H1 (cell line): Measurements from ENCODE around the gene FAM83F. TPM values are rescaled to one million over a fixed set of nuclear protein-coding genes. Genes with fewer than 3 reads are reported as not detected.

Experiments used
- CTCF ChIA-PET: fragments of 300-600 bp; sonication (Branson Sonifier 250); formaldehyde crosslinking; loops from one replicate; lab custom pipeline; 2021; ENCODE audit not compliant: partially characterized antibody; lab: Charles Lee
- POLR2A ChIA-PET: fragments of 300-600 bp; sonication (Branson Sonifier 250); formaldehyde crosslinking; loops from one replicate; lab custom pipeline; 2021; ENCODE audit warnings: inconsistent platforms; ENCODE audit not compliant: partially characterized antibody; lab: Charles Lee
- DNase-seq, 2 experiments: peaks; one replicate each; pipeline versions ENCODE4 v3.0.0 to v3.0.0-alpha.2; 2010 to 2022; ENCODE audit warnings: low spot score in 2 of 2, low read depth in 1 of 2, mixed read lengths in 1 of 2
- FAIRE-seq: peaks from 2 replicates; lab custom pipeline; 2011; peaks lifted over from hg19 to GRCh38; lab: Jason Lieb, UNC
- H2AFZ ChIP-seq: 2 replicates; pipeline ENCODE4 v1.8.1; 2012; ENCODE audit warnings: low read length, inconsistent platforms
- H2AK5ac ChIP-seq: 2 replicates; pipeline ENCODE4 v1.6.1; 2013; ENCODE audit warnings: low read depth, low read length
- H2BK120ac ChIP-seq: replicated peaks from 2 replicates; pipeline ENCODE3; 2013; ENCODE audit warnings: low read depth, low read length, inconsistent platforms
- H2BK12ac ChIP-seq: 2 replicates; pipeline ENCODE4 v1.6.1; 2013; ENCODE audit warnings: low read depth, low read length
- H2BK15ac ChIP-seq: 2 replicates; pipeline ENCODE4 v1.6.1; 2013; ENCODE audit warnings: low read length
- H2BK20ac ChIP-seq: 2 replicates; pipeline ENCODE4 v1.6.1; 2013; ENCODE audit warnings: low read length
- H2BK5ac ChIP-seq: 2 replicates; pipeline ENCODE4 v1.6.1; 2013; ENCODE audit warnings: low read depth, low read length
- H3K14ac ChIP-seq: 2 replicates; pipeline ENCODE4 v1.6.1; 2013; ENCODE audit warnings: inconsistent platforms; ENCODE audit not compliant: insufficient read length
- H3K18ac ChIP-seq: 2 replicates; pipeline ENCODE4 v1.6.1; 2013; ENCODE audit warnings: low read length; ENCODE audit errors: extremely low read depth
- H3K23ac ChIP-seq: 2 replicates; pipeline ENCODE4 v1.6.1; 2013; ENCODE audit warnings: inconsistent platforms; ENCODE audit not compliant: insufficient read length
- H3K23me2 ChIP-seq: 2 replicates; pipeline ENCODE4 v1.6.1; 2013; ENCODE audit warnings: low read depth, low read length
- H3K27ac ChIP-seq: 2 replicates; pipeline ENCODE4 v1.6.1; 2011; ENCODE audit warnings: low read depth, low read length, inconsistent platforms
- H3K27me3 ChIP-seq, 4 experiments: replicated peaks in 1 of 4; 1 replicate in 1 of 4; 2 replicates in 3 of 4; pipeline versions ENCODE4 v1.6.1 to v1.8.1; 2011 to 2013; ENCODE audit warnings: low read length in 3 of 4, mild to moderate bottlenecking in 3 of 4, inconsistent platforms in 2 of 4, mixed read lengths in 2 of 4, moderate library complexity in 1 of 4; ENCODE audit not compliant: control insufficient read depth in 3 of 4, insufficient read depth in 3 of 4; ENCODE audit errors: extremely low read depth in 1 of 4
- H3K36me3 ChIP-seq, 4 experiments: 2 replicates each; pipeline versions ENCODE4 v1.6.1 to v1.8.1; 2011 to 2013; ENCODE audit warnings: mild to moderate bottlenecking in 4 of 4, low read length in 3 of 4, moderate library complexity in 2 of 4, control low read depth in 1 of 4, inconsistent platforms in 1 of 4; ENCODE audit not compliant: insufficient read depth in 4 of 4, control insufficient read depth in 2 of 4
- H3K4ac ChIP-seq: replicated peaks from 2 replicates; pipeline ENCODE3; 2013; ENCODE audit warnings: low read length, low read depth, mixed read lengths, inconsistent platforms; ENCODE audit not compliant: insufficient read length
- H3K4me1 ChIP-seq, 4 experiments: replicated peaks in 1 of 4; 1 replicate in 1 of 4; 2 replicates in 3 of 4; pipeline versions ENCODE4 v1.6.1 to v1.8.1; 2011 to 2013; ENCODE audit warnings: low read length in 3 of 4, inconsistent platforms in 2 of 4, mixed read lengths in 1 of 4; ENCODE audit not compliant: insufficient read depth in 4 of 4, control insufficient read depth in 3 of 4
- H3K4me2 ChIP-seq, 2 experiments: 2 replicates each; pipeline versions ENCODE4 v1.6.1 to v1.8.1; 2011 to 2013; ENCODE audit warnings: low read depth in 2 of 2, low read length in 2 of 2, control low read depth in 1 of 2, inconsistent platforms in 1 of 2, mild to moderate bottlenecking in 1 of 2; ENCODE audit not compliant: insufficient read depth in 1 of 2
- H3K4me3 ChIP-seq, 4 experiments: fragments of 200-600, 300-600 bp in 1 of 4; sonication (generic), shearing (Covaris generic), sonication (Bioruptor Twin) in 1 of 4; 2 replicates each; pipeline versions ENCODE4 v1.5.1 to v1.8.1; 2011 to 2016; ENCODE audit warnings: low read length in 4 of 4, low read depth in 3 of 4, control low read depth in 2 of 4, inconsistent platforms in 2 of 4, mild to moderate bottlenecking in 2 of 4, mixed read lengths in 1 of 4, moderate library complexity in 1 of 4; ENCODE audit not compliant: insufficient read depth in 2 of 4; ENCODE audit errors: extremely low read depth in 1 of 4
- H3K56ac ChIP-seq: replicated peaks from 2 replicates; pipeline ENCODE3; 2013; ENCODE audit warnings: low read depth, mild to moderate bottlenecking, mixed read lengths, low read length, inconsistent platforms; ENCODE audit not compliant: insufficient read length
- H3K79me1 ChIP-seq: 2 replicates; pipeline ENCODE4 v1.6.1; 2013; ENCODE audit warnings: low read depth, low read length, control low read depth
- H3K79me2 ChIP-seq, 2 experiments: 2 replicates each; pipeline versions ENCODE4 v1.6.1 to v1.8.1; 2012 to 2013; ENCODE audit warnings: low read length in 2 of 2, mild to moderate bottlenecking in 2 of 2, inconsistent platforms in 1 of 2; ENCODE audit not compliant: insufficient read depth in 2 of 2, control insufficient read depth in 1 of 2
- H3K9ac ChIP-seq, 4 experiments: replicated peaks in 1 of 4; 1 replicate in 1 of 4; 2 replicates in 3 of 4; pipeline versions ENCODE4 v1.6.1 to v1.8.1; 2011 to 2013; ENCODE audit warnings: low read depth in 3 of 4, low read length in 3 of 4, control low read depth in 2 of 4, mild to moderate bottlenecking in 2 of 4, moderate library complexity in 2 of 4, inconsistent platforms in 1 of 4; ENCODE audit errors: extremely low read depth in 1 of 4
- H3K9me3 ChIP-seq, 2 experiments: 2 replicates each; pipeline versions ENCODE4 v1.6.1 to v1.8.1; 2012 to 2013; ENCODE audit warnings: mild to moderate bottlenecking in 2 of 2, moderate library complexity in 2 of 2, control low read depth in 1 of 2, inconsistent platforms in 1 of 2, low read depth in 1 of 2, low read length in 1 of 2, mixed read lengths in 1 of 2; ENCODE audit not compliant: insufficient read depth in 2 of 2
- H4K20me1 ChIP-seq, 2 experiments: replicated peaks in 1 of 2; 2 replicates each; pipeline versions ENCODE3 to v1.8.1; 2011 to 2013; ENCODE audit warnings: inconsistent platforms in 2 of 2, low read length in 2 of 2, mild to moderate bottlenecking in 1 of 2; ENCODE audit not compliant: insufficient read depth in 2 of 2, control insufficient read depth in 1 of 2
- H4K5ac ChIP-seq: 2 replicates; pipeline ENCODE4 v1.6.1; 2013; ENCODE audit warnings: low read length, low read depth, mixed read lengths, inconsistent platforms; ENCODE audit not compliant: insufficient read length
- H4K8ac ChIP-seq: 2 replicates; pipeline ENCODE4 v1.8.0; 2013; ENCODE audit warnings: mild to moderate bottlenecking, moderate library complexity, low read length, inconsistent platforms; ENCODE audit not compliant: insufficient read depth; ENCODE audit errors: extremely low read depth
- H4K91ac ChIP-seq: replicated peaks from 2 replicates; pipeline ENCODE3; 2013; ENCODE audit warnings: low read length, mixed read lengths, inconsistent platforms; ENCODE audit not compliant: insufficient read length
- BACH1 ChIP-seq: IDR thresholded peaks from 2 replicates; pipeline ENCODE4 v1.6.1; 2012; ENCODE audit warnings: low read length, improper control_type of control experiment
- BRCA1 ChIP-seq: IDR thresholded peaks from 2 replicates; pipeline ENCODE4 v1.6.1; 2012; ENCODE audit warnings: low read depth, low read length, improper control_type of control experiment
- CEBPB ChIP-seq: IDR thresholded peaks from 2 replicates; pipeline ENCODE4 v1.6.1; 2012; ENCODE audit warnings: low read depth, low read length
- CHD2 ChIP-seq: IDR thresholded peaks from 2 replicates; pipeline ENCODE4 v1.6.1; 2012; ENCODE audit warnings: low read length, improper control_type of control experiment
- E2F6 ChIP-seq: IDR thresholded peaks from 2 replicates; pipeline ENCODE4 v1.6.1; 2012; ENCODE audit warnings: inconsistent platforms
- RAD21 ChIP-seq, 2 experiments: IDR thresholded peaks in 1 of 2; conservative IDR thresholded peaks in 1 of 2; 2 replicates each; pipeline ENCODE4 v1.6.1; 2011; ENCODE audit warnings: low read depth in 2 of 2, low read length in 2 of 2, improper control_type of control experiment in 1 of 2, inconsistent platforms in 1 of 2, mild to moderate bottlenecking in 1 of 2, moderate library complexity in 1 of 2
- RFX5 ChIP-seq: IDR thresholded peaks from 2 replicates; pipeline ENCODE4 v1.6.1; 2011; ENCODE audit warnings: low read depth, low read length, improper control_type of control experiment, borderline replicate concordance
- RNF2 ChIP-seq: fragments of 200-900, 300-1000 bp; sonication (generic); IDR thresholded peaks from 2 replicates; pipeline ENCODE4 v1.7.1; 2016; ENCODE audit warnings: borderline replicate concordance, low read depth, mild to moderate bottlenecking, antibody characterized with exemption, low read length; ENCODE audit not compliant: poor library complexity, severe bottlenecking; ENCODE audit errors: missing control alignments
- SP2 ChIP-seq: IDR thresholded peaks from 2 replicates; pipeline ENCODE4 v1.6.1; 2012; ENCODE audit warnings: mild to moderate bottlenecking, low read length, inconsistent platforms
- SP4 ChIP-seq: IDR thresholded peaks from 2 replicates; pipeline ENCODE4 v1.6.1; 2012; ENCODE audit warnings: low read length, inconsistent platforms
- SUZ12 ChIP-seq: fragments of 200-600 bp; sonication (generic); IDR thresholded peaks from 2 replicates; pipeline ENCODE4 v1.6.1; 2012; ENCODE audit warnings: mild to moderate bottlenecking, inconsistent platforms, low read length, moderate library complexity, mixed read lengths
- YY1 ChIP-seq: IDR thresholded peaks from 2 replicates; pipeline ENCODE4 v1.6.1; 2011; ENCODE audit warnings: low read depth, mild to moderate bottlenecking, low read length
- WGBS, 2 experiments: shearing (Covaris generic) in 1 of 2; methylation state at CpG; one replicate each; pipeline versions ENCODE4 v1.1.6 to v1.1.7; 2013 to 2015; ENCODE audit warnings: low lambda C conversion rate in 2 of 2, mixed read lengths in 2 of 2, inconsistent platforms in 1 of 2, low coverage in 1 of 2, missing lambda C conversion rate in 1 of 2; ENCODE audit not compliant: insufficient replicate concordance in 2 of 2, insufficient coverage in 1 of 2, insufficient read length in 1 of 2; ENCODE audit errors: extremely low coverage in 1 of 2, missing lambda C conversion rate in 1 of 2; 5-methylcytosine and 5-hydroxymethylcytosine counted together
- polyA plus RNA-seq, 7 experiments: library from polyadenylated mRNA; depleted of rRNA in 3 of 7; stranded (reverse) in 5 of 7; unstranded in 2 of 7; fragments of >200 nt in 5 of 7; fragments of 200-250 nt in 2 of 7; gene quantifications; 1 replicate in 5 of 7; 2 replicates in 1 of 7; 4 replicates in 1 of 7; pipeline versions ENCODE4 v1.2.1 to v1.2.3, GENCODE V29; 2011 to 2013; ENCODE audit warnings: missing spikeins in 2 of 7, mixed read lengths in 2 of 7
- total RNA-seq: library from RNA; stranded (reverse); fragmentation: NEBNext Ultra II Directional; extraction: Animal tissue kit (Norgen Biotek cat#: 25700); gene quantifications from 2 replicates; pipeline ENCODE4 v1.2.1, GENCODE V29; 2021
- TF ChIP-seq, protein P1 (sequence below): IDR thresholded peaks from 2 replicates; pipeline ENCODE4 v1.6.1; 2012; ENCODE audit warnings: inconsistent platforms

FAM83F gene
- total and polyA plus RNA-seq, 2 of the 8 experiments (the other 6 are each of a cell fraction or from before 2014, with no cell fraction given) = 8.6 to 18.9 TPM

DNA sequence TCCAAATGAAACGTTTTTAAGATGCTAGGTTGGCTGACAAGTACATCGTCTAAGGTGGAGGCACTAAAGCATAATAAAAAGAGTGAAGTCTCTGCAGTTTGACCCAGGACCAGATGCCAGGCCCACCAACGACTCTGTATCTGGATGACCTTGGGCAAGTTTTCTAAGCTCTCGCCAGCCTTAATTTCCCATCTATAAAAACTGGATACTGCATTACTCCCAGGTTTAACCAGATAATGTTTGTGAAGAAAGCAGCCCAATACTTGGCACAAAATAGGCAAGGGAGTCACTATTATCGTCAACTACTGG lies 49.0 kb downstream of the FAM83F start:
- H3K14ac ChIP-seq = no peak overlapping the region
- CTCF ChIA-PET = interaction anchor here (1.0 to 2.3 kb wide), 5 partner anchors 9 to 515 kb away, joined by 3 to 10 read pairs (median 4); no protein-coding TSS in a partner anchor
- no peak overlapping the region for H2BK15ac ChIP-seq
- peak overlapping the region; percentile 79; the same call in 1 of the 2 replicates for H2BK5ac ChIP-seq
- peak overlapping the region in 3 of 4 experiments; percentile 13 to 90 (median 84); a peak in 4 of 7 replicates for H3K9ac ChIP-seq
- no peak overlapping the region for H4K91ac ChIP-seq
- no peak for FAIRE-seq
- H3K18ac ChIP-seq = no peak overlapping the region
- no peak overlapping the region for H2BK120ac ChIP-seq
- H4K20me1 ChIP-seq = peaks cover 0 to 9% of the 10 kb centered on the region in 2 experiments
- H3K56ac ChIP-seq = no peak overlapping the region
- no peaks in the 10 kb centered on the region for H3K9me3 ChIP-seq
- POLR2A ChIA-PET = interaction anchor here (0.6 to 2.4 kb wide), 26 partner anchors 9 to 524 kb away, joined by 3 to 29 read pairs (median 4); partner anchors contain the start of genes FAM83F and TNRC6B
- no peak overlapping the region for H3K4ac ChIP-seq
- H3K36me3 ChIP-seq = no peaks in the 10 kb centered on the region
- no peak overlapping the region for H3K23ac ChIP-seq
- H3K4me3 ChIP-seq = peak overlapping the region; percentile 68 to 93 (median 84); a peak in 6 of 8 replicates
- H4K8ac ChIP-seq = no peak overlapping the region
- peak overlapping the region; percentile 87 for H3K27ac ChIP-seq
- peak overlapping the region; percentile 35 for H4K5ac ChIP-seq
- H2BK20ac ChIP-seq = no peak overlapping the region
- peak overlapping the region; percentile 56 to 65 for H3K4me2 ChIP-seq
- H3K79me2 ChIP-seq = peaks cover 3 to 26% of the 10 kb centered on the region in 2 experiments; a peak in 3 of 4 replicates
- H3K27me3 ChIP-seq = peaks cover 0 to 4% (median 3%) of the 10 kb centered on the region in 4 experiments; a peak in 2 of 7 replicates
- WGBS, 2 experiments = 68% methylated on average over 5 of the region's 5 CpGs; no CpG with 5 or more reads in 1 of the 2 experiments
- H3K23me2 ChIP-seq = peaks cover 7% of the 10 kb centered on the region
- peaks cover 2% of the 10 kb centered on the region; the same call in 1 of the 2 replicates for H3K79me1 ChIP-seq
- no peak for DNase-seq
- no peak overlapping the region for H2BK12ac ChIP-seq
- H3K4me1 ChIP-seq = peaks cover 0 to 7% (median 2%) of the 10 kb centered on the region in 4 experiments; a peak in 3 of 7 replicates
- H2AFZ ChIP-seq = peak overlapping the region; percentile 55; the same call in 1 of the 2 replicates
- no peak overlapping the region for H2AK5ac ChIP-seq
- TF ChIP-seq RFX5 (no peak), CHD2 (no peak), SUZ12 (no peak), SP2 (no peak), SP4 (no peak), E2F6 (no peak), RNF2 (no peak), BRCA1 (no peak), YY1 (no peak), CEBPB (no peak), RAD21 (IDR thresholded peaks at IDR 0.05 in 1 of 2, conservative IDR thresholded peaks at IDR 0.05 in 1 of 2; ENCODE audit: low read depth in 2 of 2, low read length in 2 of 2) (no peak), BACH1 (no peak)
- TF ChIP-seq, protein P1, sequence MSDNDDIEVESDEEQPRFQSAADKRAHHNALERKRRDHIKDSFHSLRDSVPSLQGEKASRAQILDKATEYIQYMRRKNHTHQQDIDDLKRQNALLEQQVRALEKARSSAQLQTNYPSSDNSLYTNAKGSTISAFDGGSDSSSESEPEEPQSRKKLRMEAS = no peak
